Measurements from ENCODE around the gene MTFP1. TPM values are rescaled to one million over a fixed set of nuclear protein-coding genes. Genes with fewer than 3 reads are reported as not detected.

Gene MTFP1
- total and polyA plus RNA-seq, 9 of the 15 experiments (the other 6 are each of a cell fraction or from before 2014, with no cell fraction given) = 10.7 to 52.0 (median 30.1) TPM

DNA sequence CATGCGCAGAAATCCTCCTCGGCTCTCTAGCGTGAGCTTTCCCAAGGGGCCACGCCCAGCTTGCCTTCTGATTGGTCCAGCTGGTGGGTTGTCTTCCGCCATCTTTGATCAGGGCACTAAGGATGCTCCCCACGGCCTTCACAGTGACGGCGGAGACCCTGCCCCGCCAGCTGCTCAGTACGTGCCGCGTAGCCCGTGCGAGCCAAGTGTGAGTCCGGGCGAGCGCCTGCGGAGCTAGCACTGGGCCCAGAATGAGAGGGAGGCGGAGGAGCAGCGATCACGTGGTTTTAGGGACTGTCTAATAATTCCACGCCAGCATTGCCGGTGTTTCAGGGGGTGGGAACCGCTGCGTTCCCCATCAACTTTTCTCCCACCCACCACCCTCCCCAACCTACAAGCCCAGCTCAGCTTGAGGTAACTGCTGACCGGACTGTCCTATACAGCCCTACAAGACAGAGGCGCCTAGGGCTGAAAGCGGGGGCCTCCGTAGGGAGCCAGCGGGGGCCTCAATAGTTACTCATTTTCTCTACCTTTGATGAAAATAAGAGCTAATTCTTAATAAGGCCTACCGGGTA, 1.5 kb upstream of the MTFP1 start (continued):
- TF ChIP-seq ATF7 (IDR thresholded peaks at IDR 0.05) (peak; percentile 71; the same call in 1 of the 2 replicates), SP1 (CRISPR knock-in tag; IDR thresholded peaks at IDR 0.05) (peak; percentile 87), MEIS2 (IDR thresholded peaks at IDR 0.05; ENCODE audit: partially characterized antibody) (peak; percentile 59), ZNF324 (CRISPR knock-in tag; IDR thresholded peaks at IDR 0.05) (no peak), MTA1 (IDR thresholded peaks at IDR 0.05; ENCODE audit: borderline replicate concordance) (0 out of 2 replicates have a peak, but pooled peaks have one; percentile 29), SAP30 (IDR thresholded peaks at IDR 0.05; ENCODE audit: borderline replicate concordance, insufficient read depth, low read depth, low read length, poor library complexity, severe bottlenecking) (no peak), DIDO1 (tag; IDR thresholded peaks at IDR 0.05; ENCODE audit: low read depth) (no peak), RBFOX2 (IDR thresholded peaks at IDR 0.05; ENCODE audit: low read depth, low read length) (peak; percentile 80), ZNF224 (CRISPR knock-in tag; IDR thresholded peaks at IDR 0.05) (no peak), HDAC1 (IDR thresholded peaks at IDR 0.05) (peak in 1 of 2 experiments; percentile 41; a peak in 1 of 4 replicates), ELF1 (tag; IDR thresholded peaks at IDR 0.05) (0 out of 2 replicates have a peak, but pooled peaks have one; percentile 23), ATF1 (CRISPR knock-in tag; IDR thresholded peaks at IDR 0.05) (peak; percentile 57), ATF1 (tag; IDR thresholded peaks at IDR 0.05) (peak; percentile 95), ZNF561 (CRISPR knock-in tag; conservative IDR thresholded peaks at IDR 0.05) (no peak), HDGF (IDR thresholded peaks at IDR 0.05) (no peak), CCNT2 (IDR thresholded peaks at IDR 0.05; ENCODE audit: borderline replicate concordance, extremely low read depth, insufficient read length, low read depth, low read length) (peak; percentile 67)
- TF ChIP-seq, protein P1, sequence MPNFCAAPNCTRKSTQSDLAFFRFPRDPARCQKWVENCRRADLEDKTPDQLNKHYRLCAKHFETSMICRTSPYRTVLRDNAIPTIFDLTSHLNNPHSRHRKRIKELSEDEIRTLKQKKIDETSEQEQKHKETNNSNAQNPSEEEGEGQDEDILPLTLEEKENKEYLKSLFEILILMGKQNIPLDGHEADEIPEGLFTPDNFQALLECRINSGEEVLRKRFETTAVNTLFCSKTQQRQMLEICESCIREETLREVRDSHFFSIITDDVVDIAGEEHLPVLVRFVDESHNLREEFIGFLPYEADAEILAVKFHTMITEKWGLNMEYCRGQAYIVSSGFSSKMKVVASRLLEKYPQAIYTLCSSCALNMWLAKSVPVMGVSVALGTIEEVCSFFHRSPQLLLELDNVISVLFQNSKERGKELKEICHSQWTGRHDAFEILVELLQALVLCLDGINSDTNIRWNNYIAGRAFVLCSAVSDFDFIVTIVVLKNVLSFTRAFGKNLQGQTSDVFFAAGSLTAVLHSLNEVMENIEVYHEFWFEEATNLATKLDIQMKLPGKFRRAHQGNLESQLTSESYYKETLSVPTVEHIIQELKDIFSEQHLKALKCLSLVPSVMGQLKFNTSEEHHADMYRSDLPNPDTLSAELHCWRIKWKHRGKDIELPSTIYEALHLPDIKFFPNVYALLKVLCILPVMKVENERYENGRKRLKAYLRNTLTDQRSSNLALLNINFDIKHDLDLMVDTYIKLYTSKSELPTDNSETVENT (CRISPR knock-in tag; IDR thresholded peaks at IDR 0.05) = peak; percentile 30; the same call in 1 of the 2 replicates
- TF ChIP-seq, protein P2, sequence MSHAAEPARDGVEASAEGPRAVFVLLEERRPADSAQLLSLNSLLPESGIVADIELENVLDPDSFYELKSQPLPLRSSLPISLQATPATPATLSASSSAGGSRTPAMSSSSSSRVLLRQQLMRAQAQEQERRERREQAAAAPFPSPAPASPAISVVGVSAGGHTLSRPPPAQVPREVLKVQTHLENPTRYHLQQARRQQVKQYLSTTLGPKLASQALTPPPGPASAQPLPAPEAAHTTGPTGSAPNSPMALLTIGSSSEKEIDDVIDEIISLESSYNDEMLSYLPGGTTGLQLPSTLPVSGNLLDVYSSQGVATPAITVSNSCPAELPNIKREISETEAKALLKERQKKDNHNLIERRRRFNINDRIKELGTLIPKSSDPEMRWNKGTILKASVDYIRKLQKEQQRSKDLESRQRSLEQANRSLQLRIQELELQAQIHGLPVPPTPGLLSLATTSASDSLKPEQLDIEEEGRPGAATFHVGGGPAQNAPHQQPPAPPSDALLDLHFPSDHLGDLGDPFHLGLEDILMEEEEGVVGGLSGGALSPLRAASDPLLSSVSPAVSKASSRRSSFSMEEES (CRISPR knock-in tag; IDR thresholded peaks at IDR 0.05) = peak; percentile 98
- TF ChIP-seq, protein P3, sequence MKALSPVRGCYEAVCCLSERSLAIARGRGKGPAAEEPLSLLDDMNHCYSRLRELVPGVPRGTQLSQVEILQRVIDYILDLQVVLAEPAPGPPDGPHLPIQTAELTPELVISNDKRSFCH (CRISPR knock-in tag; IDR thresholded peaks at IDR 0.05) = no peak
- TF ChIP-seq, protein P3 (tag; IDR thresholded peaks at IDR 0.05) = no peak
- TF ChIP-seq, protein P4, sequence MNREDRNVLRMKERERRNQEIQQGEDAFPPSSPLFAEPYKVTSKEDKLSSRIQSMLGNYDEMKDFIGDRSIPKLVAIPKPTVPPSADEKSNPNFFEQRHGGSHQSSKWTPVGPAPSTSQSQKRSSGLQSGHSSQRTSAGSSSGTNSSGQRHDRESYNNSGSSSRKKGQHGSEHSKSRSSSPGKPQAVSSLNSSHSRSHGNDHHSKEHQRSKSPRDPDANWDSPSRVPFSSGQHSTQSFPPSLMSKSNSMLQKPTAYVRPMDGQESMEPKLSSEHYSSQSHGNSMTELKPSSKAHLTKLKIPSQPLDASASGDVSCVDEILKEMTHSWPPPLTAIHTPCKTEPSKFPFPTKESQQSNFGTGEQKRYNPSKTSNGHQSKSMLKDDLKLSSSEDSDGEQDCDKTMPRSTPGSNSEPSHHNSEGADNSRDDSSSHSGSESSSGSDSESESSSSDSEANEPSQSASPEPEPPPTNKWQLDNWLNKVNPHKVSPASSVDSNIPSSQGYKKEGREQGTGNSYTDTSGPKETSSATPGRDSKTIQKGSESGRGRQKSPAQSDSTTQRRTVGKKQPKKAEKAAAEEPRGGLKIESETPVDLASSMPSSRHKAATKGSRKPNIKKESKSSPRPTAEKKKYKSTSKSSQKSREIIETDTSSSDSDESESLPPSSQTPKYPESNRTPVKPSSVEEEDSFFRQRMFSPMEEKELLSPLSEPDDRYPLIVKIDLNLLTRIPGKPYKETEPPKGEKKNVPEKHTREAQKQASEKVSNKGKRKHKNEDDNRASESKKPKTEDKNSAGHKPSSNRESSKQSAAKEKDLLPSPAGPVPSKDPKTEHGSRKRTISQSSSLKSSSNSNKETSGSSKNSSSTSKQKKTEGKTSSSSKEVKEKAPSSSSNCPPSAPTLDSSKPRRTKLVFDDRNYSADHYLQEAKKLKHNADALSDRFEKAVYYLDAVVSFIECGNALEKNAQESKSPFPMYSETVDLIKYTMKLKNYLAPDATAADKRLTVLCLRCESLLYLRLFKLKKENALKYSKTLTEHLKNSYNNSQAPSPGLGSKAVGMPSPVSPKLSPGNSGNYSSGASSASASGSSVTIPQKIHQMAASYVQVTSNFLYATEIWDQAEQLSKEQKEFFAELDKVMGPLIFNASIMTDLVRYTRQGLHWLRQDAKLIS (CRISPR knock-in tag; IDR thresholded peaks at IDR 0.05) = peak; percentile 39; the same call in 1 of the 2 replicates
